Erythroblast (primary cell): ENCODE measurements around the gene ARFGAP2.

ENCODE experiments used
- GATA1 ChIP-seq: IDR thresholded peaks from 2 replicates; pipeline ENCODE4 v1.6.1; 2011; ENCODE audit warnings: low read depth, mild to moderate bottlenecking, control low read depth, low read length, moderate library complexity
- POLR2A ChIP-seq: IDR thresholded peaks from 2 replicates; pipeline ENCODE4 v1.6.1; 2011; ENCODE audit warnings: mild to moderate bottlenecking, low read length

DNA sequence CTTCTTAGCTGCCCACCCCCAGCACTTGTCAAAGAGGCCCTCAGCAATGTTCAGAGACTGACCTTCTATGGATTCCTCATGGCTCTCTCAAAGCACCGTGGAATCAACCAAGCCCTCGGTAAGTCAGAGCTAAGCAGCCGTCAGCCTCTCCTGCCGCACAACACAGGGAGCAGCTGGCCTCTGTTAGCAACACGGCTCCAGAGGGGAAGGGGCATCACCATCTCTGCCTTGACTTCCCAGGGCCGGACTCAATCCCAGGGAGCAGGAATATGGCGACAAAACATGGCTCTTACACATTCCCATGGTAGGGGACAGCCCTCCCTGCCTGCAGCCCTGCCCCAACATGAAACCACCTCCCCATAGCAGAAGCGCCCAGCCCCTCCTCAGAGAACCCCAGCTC is 18.9 kb downstream of the ARFGAP2 start:
- TF ChIP-seq POLR2A, result no peak
- TF ChIP-seq GATA1, result no peak
